ENCODE data around the gene HIVEP1.

Gene HIVEP1

DNA sequence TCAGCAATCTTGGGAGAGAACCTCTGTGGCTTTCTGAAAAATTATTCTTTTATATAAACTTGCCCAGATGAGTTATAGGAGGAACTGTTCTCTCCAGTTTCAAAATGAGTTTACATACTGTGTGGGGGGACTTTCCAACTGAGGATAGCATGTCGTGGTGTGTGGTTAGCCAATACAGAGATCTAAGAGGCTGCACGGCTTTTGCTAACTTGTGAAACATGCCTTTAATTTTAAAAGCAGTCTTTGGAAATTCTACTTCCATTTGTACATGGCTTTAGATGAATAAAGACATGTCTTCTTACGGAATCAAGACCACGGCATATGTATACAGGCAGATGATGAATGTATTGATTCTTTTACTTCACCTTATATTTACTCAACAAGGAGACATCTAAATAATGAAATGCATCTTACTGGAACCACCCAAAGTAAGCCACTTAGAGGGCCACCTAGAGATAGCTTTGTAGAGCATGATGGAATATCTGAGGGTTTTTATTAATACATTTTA is 39.8 kb downstream of the HIVEP1 start:
- peak; percentile 28 for DNase-seq

- no peak for DNase-seq
These were observed 46.3 kb downstream of the HIVEP1 start for GRCh38 chr6:12058172-12058961.

DNA sequence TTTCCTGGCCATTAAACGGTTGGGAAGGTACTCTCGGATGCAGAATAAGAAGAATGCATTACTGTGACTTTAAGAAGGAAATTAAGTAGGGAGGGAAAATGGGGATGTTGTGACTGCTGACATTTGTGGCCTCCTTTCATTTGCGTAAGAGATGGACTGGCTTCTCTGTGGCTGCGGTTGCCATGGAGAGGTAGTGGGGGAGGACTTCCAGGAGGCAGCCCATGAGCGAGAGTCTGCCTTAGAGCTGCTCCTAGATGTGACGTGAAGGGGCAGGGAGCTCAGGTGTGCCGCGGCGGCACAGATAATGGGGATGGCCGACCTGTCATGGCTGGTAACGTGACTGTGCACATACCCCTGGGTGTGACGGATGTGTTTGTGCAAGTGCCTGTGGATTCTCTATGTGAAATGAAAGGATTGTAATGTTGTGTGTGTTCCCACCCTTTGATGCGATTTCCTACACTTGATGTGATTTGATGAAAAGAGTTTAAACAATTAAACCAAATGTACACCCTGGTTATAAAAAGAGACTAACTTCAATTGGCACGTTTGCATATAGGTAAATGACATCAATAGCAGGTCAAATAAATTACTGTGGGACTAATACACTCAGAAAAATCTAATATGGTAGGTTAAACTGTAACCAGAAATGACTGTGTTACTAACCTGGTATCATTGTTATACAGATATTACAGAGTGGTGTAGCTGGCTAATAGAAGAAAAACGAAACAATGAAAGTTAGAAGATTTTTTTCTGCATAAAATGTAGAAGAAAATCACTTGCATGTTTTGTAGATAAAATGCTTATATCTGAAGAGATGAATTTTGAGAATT is 48.9 kb downstream of the HIVEP1 start:
- peak; percentile 89 for DNase-seq

DNA sequence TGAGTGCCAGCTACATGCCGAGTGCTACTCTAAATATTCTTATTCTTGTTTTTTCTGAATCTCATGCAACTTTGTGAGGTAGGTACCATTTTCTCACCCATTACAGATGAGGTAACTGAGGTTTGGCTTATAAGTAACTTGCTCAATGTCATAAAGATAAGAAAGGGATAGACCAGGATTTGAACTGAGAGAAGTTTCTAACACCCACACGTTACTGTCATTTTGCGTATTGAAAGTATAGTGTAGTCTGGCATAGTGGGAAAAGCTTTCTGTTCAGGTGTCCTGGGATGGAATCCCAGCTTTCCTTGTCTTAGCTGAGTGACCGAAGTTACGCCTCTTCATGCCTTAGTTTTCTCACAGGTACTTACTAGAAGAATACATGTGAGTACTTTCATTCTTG is 50.5 kb downstream of the HIVEP1 start:
- no peak for DNase-seq

GRCh38 chr6:12064131-12064530 is 52.0 kb downstream of the HIVEP1 start:
- DNase-seq = no peak

DNA sequence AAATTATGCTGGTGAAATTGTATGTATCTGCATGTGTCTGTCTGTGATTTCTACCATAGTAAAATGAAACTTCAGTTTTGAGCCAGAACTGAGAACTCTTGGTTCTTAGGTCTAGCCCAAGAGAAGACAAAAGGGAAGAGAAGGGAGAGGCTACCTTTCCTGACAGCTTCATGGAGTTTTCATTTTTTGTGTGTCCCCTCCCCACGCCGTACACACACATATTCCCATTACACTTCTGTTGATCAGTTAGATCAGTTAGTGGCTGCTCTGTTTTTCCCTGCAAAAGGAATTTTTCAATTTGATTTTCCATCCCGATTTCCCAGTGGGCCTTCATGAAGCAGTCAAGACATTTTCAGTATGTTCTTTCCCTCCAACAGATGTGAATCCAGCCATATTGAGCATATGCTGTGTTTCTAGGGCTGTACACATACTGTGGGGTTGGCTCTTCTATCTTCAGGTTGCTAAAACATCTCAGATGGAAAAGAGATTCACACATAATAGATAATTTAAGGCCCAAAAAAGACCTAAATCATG is 52.5 kb downstream of the HIVEP1 start:
- DNase-seq = no peak

DNA sequence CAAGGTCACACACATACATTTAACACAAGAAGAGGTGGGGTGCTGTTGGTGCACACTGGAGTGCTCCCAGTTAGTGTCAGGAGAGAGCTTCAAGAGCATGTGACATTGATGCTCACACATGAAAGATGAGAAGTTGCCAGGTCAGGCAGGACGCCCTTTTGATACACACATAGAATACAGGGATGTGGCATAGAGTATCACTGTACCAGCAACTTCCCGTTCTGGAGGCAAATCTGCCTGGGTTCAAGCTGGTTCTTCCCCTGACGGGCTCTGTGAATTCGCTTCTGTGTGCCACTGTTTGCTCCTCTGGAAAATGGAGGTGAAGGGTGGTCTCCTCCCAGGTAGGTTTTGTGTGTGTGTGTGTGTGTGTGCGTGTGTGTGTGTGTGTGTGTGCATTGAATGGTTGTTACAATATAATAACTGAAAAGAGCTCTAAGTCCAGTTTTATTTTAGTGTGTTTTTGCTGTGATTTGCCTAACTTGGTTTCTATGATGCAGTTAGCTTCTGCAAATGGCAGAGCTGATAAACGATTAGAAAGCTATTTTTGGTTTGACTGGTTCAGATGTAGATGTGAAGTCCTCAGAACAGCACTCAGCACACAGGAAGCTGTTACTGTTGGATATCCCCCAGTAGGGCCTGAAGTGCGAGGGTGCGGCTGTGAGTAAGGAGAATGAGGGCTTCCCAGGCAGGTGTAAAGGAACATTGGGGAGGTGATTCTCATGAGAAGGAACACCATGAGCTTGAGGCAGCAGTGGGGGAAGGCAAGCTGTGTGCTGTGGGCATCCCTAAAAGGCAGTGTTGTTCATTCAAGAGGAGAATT is 53.4 kb downstream of the HIVEP1 start:
- no peak for DNase-seq

GRCh38 chr6:12066297-12066696 is 54.2 kb downstream of the HIVEP1 start:
- no peak for DNase-seq

DNA sequence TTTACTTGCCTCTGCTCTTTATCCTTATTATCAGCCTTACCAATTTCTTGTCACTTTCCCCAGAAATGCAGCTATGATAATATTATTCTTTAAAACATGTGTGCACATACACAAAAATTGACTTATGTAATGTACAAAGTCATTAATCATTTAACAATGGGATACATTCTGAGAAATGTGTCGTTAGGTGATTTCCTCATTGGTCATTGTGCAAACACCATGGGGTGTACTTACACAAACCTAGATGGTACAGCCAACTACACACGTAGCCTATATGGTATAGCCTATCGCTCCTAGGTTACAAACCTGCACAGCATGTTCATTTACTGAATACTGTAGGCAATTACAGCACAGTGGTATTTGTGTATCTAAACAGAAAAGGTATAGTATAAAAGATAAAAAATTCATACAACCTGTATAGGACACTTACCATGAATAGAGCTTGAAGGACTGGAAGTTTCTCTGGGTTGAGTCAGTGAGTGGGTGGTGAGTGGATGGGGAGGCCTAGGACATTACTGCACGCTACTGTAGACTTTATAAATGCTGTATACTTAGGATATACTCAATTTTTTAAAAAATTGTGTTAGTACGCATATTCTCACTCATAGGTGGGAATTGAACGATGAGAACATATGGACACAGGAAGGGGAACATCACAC is 56.9 kb downstream of the HIVEP1 start:
- no peak for DNase-seq

DNA sequence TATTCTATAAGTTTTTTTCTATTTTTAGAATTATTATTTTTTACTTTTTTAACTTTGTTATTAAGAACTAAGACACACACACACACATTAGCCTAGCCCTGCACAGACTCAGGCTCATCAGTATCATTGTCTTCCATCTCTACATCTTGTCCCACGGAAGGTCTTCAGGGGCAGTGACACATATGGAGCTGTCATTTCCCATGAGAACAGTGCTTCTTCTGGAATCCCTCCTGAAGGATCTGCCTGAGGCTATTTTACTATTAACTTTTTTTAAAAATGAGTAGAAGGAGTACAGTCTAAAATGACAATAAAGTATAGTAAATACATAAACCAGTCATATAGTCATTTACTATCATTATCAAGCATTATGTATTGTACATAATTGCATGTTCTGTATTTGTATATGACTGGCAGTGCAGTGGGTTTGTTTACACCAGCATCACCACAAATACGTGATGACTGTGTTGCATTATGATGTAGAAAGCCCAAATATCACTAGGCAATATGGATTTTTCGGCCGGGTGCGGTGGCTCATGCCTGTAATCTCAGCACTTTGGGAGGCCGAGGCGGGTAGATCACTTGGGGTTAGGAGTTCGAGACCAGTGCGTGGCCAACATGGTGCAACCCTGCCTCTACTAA is 57.9 kb downstream of the HIVEP1 start:
- DNase-seq = no peak

GRCh38 chr6:12071064-12071615 is 59.0 kb downstream of the HIVEP1 start:
- DNase-seq = no peak

DNA sequence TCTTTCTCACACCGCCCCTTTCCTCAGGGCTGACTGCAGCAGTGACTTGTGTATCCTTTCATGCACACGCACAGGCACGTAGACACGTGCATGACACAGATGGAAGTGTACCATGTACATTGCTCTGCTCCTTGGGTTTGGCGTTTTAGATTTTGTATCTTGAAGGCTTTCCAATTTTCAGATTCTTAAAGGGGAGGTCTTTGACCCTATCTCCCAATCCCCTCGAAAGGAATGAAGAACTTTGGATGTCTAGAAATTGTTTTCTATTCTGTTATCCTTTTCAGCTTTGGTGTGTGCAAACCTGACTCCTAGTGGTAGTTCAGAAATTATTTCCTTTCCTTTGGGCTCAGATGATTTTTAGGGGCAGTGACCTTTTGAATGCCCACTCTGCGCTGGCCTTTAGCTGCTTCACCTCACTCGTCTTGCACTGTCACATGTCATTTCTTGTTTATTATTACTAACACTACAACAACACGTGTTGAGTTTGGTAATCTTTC is 63.0 kb downstream of the HIVEP1 start:
- DNase-seq = no peak

GRCh38 chr6:12077021-12077710 is 65.1 kb downstream of the HIVEP1 start:
- DNase-seq = no peak

DNA sequence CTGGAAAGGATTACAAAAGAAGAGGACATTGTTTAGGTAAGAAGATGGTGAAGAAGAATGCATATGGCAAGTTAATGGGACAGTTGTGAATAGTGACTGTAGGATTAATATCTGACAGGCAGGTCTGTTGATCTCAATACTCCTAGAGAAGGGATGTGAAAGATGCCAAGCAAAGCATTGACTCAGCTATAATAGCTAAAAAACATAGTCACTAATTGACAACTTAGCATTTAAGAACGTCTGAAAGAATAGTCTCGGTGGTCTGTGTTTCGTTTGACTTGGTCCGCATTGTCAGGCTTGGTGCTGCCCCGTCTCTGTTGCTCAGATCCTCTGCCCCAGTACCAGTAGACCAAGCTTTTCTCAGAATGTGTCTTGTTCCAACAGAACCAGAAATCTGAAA is 65.9 kb downstream of the HIVEP1 start:
- no peak for DNase-seq

- no peak for DNase-seq
These were observed 69.7 kb downstream of the HIVEP1 start for GRCh38 chr6:12081771-12082170.

DNA sequence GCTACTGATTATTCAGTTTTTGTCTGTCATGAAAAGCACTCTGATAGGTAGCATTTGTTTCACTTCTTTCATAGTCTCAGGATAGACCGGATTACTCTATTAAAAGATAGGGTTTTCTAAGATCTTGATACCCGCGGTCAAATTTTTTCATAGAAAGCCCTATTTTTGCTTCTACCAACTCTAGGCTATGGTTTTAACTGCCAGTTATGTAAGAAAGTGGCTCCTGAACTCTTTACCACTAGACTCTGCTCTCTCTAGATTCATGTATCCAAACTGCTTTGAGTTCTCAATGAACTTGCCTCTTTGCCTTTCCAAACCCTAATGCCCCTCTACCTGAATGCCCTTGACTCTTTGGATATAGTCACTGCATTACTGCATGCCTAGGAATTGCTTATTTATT is 70.3 kb downstream of the HIVEP1 start:
- no peak for DNase-seq

GRCh38 chr6:12083302-12083701 is 71.2 kb downstream of the HIVEP1 start:
- DNase-seq = no peak

DNA sequence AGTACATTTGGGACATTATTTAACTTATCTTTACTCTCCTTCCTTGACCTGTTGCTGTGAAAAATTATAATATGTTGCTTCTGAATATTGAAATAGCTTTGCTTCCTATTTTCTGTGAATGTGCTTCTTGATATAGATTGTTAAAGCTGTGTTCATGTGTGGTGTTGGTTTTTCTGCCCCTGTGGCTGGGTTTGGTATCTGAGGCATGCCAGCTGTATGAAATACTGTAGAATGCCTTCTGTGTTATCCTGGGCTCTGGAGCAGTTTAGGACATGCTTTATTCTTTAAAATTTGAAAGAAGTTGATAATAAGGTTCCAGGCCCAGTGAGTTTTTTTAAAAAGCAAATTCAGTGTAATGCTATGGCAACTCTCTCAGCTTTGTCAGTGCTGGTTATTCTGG is 71.7 kb downstream of the HIVEP1 start:
- DNase-seq = peak; percentile 5

GRCh38 chr6:12084681-12085080 is 72.6 kb downstream of the HIVEP1 start:
- no peak for DNase-seq

GRCh38 chr6:12088531-12088930 is 76.4 kb downstream of the HIVEP1 start:
- DNase-seq = no peak

- DNase-seq = no peak
These were observed 78.6 kb downstream of the HIVEP1 start for GRCh38 chr6:12090714-12091113.

Data from kidney glomerular epithelial cell (primary cell).